ENCODE results near the gene GTF3C1. TPM values are rescaled to one million over a fixed set of nuclear protein-coding genes. Genes with fewer than 3 reads are reported as not detected.

GTF3C1 gene
- total RNA-seq, 1 donor from 2014 or later = 57.1 TPM

- no peaks in the 10 kb centered on the region for H3K27me3 ChIP-seq (ENCODE audit: low read depth)
- no peak overlapping the region for H3K4me3 ChIP-seq
- ATAC-seq (no peak), DNase-seq (no peak)
- no peaks in the 10 kb centered on the region for H3K4me1 ChIP-seq
- H3K27ac ChIP-seq = no peak overlapping the region
- peaks cover 86% of the 10 kb centered on the region for H3K36me3 ChIP-seq
- no peaks in the 10 kb centered on the region for H3K9me3 ChIP-seq
- intact Hi-C loops (cut with DNase I) = no loop called here
- no peak for TF ChIP-seq CTCF (IDR thresholded peaks at IDR 0.05)
Measured at GRCh38 chr16:27511657-27512448, 37.9 kb downstream of the GTF3C1 start.

- intact Hi-C loops (cut with DNase I) = no loop called here
- no peak for TF ChIP-seq CTCF (IDR thresholded peaks at IDR 0.05)
- DNase-seq (no peak), ATAC-seq (no peak)
- Histone ChIP-seq H3K36me3 (peaks cover 94% of the 10 kb centered on the region), H3K27ac (no peak overlapping the region), H3K9me3 (no peaks in the 10 kb centered on the region), H3K4me1 (no peaks in the 10 kb centered on the region), H3K4me3 (no peak overlapping the region), H3K27me3 (ENCODE audit: low read depth) (no peaks in the 10 kb centered on the region)
Measured at GRCh38 chr16:27508476-27508875, 41.2 kb downstream of the GTF3C1 start.

- Histone ChIP-seq H3K4me1 (no peaks in the 10 kb centered on the region), H3K27me3 (ENCODE audit: low read depth) (no peaks in the 10 kb centered on the region), H3K4me3 (no peak overlapping the region), H3K9me3 (no peaks in the 10 kb centered on the region), H3K36me3 (peaks cover 100% of the 10 kb centered on the region), H3K27ac (no peak overlapping the region)
- intact Hi-C loops (cut with DNase I) = no loop called here
- ATAC-seq (no peak), DNase-seq (no peak)
- TF ChIP-seq CTCF (IDR thresholded peaks at IDR 0.05) = no peak
Measured at GRCh38 chr16:27506771-27507170, 42.9 kb downstream of the GTF3C1 start.

- peaks cover 100% of the 10 kb centered on the region for H3K36me3 ChIP-seq
- DNase-seq (no peak), ATAC-seq (no peak)
- H3K27ac ChIP-seq = no peak overlapping the region
- no peaks in the 10 kb centered on the region for H3K4me1 ChIP-seq
- H3K4me3 ChIP-seq = no peak overlapping the region
- no peaks in the 10 kb centered on the region for H3K9me3 ChIP-seq
- no peak for TF ChIP-seq CTCF (IDR thresholded peaks at IDR 0.05)
- no peaks in the 10 kb centered on the region for H3K27me3 ChIP-seq (ENCODE audit: low read depth)
- intact Hi-C loops (cut with DNase I) = no loop called here
Measured at GRCh38 chr16:27505297-27506236, 44.1 kb downstream of the GTF3C1 start.

- DNase-seq = no peak
- no peak for TF ChIP-seq CTCF (IDR thresholded peaks at IDR 0.05)
- intact Hi-C loops (cut with DNase I) = no loop called here
- Histone ChIP-seq H3K9me3 (no peaks in the 10 kb centered on the region), H3K4me3 (no peak overlapping the region), H3K27ac (no peak overlapping the region), H3K4me1 (no peaks in the 10 kb centered on the region), H3K36me3 (peaks cover 100% of the 10 kb centered on the region), H3K27me3 (ENCODE audit: low read depth) (no peaks in the 10 kb centered on the region)
- no peak for ATAC-seq
Measured at GRCh38 chr16:27503662-27504061, 46.1 kb downstream of the GTF3C1 start.
